ENCODE measurements around the gene DUSP5. TPM values are rescaled to one million over a fixed set of nuclear protein-coding genes. Genes with fewer than 3 reads are reported as not detected.

The DUSP5 gene
- total and polyA plus RNA-seq, 10 of the 15 experiments (the other 5 are each of a cell fraction or from before 2014, with no cell fraction given): 2.1 to 95.9 (median 23.4) TPM

- TF ChIP-seq E2F8 (IDR thresholded peaks at IDR 0.05; ENCODE audit: low read depth, partially characterized antibody) (peak; percentile 24), IRF5 (IDR thresholded peaks at IDR 0.05; ENCODE audit: borderline replicate concordance) (no peak), NFXL1 (IDR thresholded peaks at IDR 0.05; ENCODE audit: borderline replicate concordance) (no peak), CHD2 (IDR thresholded peaks at IDR 0.05; ENCODE audit: borderline replicate concordance, low read depth, low read length) (0 out of 2 replicates have a peak, but pooled peaks have one; percentile 33), SREBF1 (IDR thresholded peaks at IDR 0.05; ENCODE audit: low read length) (no peak), ZBED1 (IDR thresholded peaks at IDR 0.05; ENCODE audit: borderline replicate concordance) (no peak; the same call in 1 of the 2 replicates), SMC3 (IDR thresholded peaks at IDR 0.05; ENCODE audit: borderline replicate concordance, low read length) (peak; percentile 32; the same call in 1 of the 2 replicates), STAT3 (IDR thresholded peaks at IDR 0.05; ENCODE audit: low read depth, low read length) (peak; percentile 5; the same call in 1 of the 2 replicates), ZZZ3 (IDR thresholded peaks at IDR 0.05; ENCODE audit: control insufficient read depth, insufficient read length, low read depth) (no peak), NKRF (conservative IDR thresholded peaks at IDR 0.05) (no peak), CREM (IDR thresholded peaks at IDR 0.05; ENCODE audit: low read depth) (peak; percentile 50; the same call in 1 of the 2 replicates), EGR1 (IDR thresholded peaks at IDR 0.05; ENCODE audit: borderline replicate concordance in 1 of 2, low read depth in 2 of 2, low read length in 2 of 2) (no peak), CHD4 (IDR thresholded peaks at IDR 0.05) (no peak), FOXK2 (IDR thresholded peaks at IDR 0.05) (no peak), USF2 (IDR thresholded peaks at IDR 0.05; ENCODE audit: borderline replicate concordance, low read depth, low read length) (no peak), POU2F2 (IDR thresholded peaks at IDR 0.05; ENCODE audit: borderline replicate concordance, low read depth, low read length) (0 out of 3 replicates have a peak, but pooled peaks have one; percentile 5), EED (IDR thresholded peaks at IDR 0.05; ENCODE audit: low read depth) (no peak; the same call in 1 of the 2 replicates), HDGF (IDR thresholded peaks at IDR 0.05) (no peak), PBX3 (IDR thresholded peaks at IDR 0.05; ENCODE audit: insufficient replicate concordance, low read depth, low read length) (no peak), CBX5 (IDR thresholded peaks at IDR 0.05; ENCODE audit: low read depth) (no peak), MEF2B (IDR thresholded peaks at IDR 0.05; ENCODE audit: partially characterized antibody, poor library complexity, severe bottlenecking) (peak; percentile 58), POLR2AphosphoS2 (IDR thresholded peaks at IDR 0.05; ENCODE audit: low read depth, low read length) (no peak; the same call in 1 of the 2 replicates), HDAC6 (IDR thresholded peaks at IDR 0.05; ENCODE audit: unreplicated experiment) (no peak)
These were observed 6.5 kb downstream of the DUSP5 start (continued) for GRCh38 chr10:110504111-110504735.
